ENCODE data around the gene PARVB.
"Not testable (repeated sequence)": the region's sequence is repeated elsewhere in the genome, so short reads cannot be mapped to it uniquely, and the experiment has no call there.

PARVB gene

GRCh38 chr22:43998679-43999264 lies 25.3 kb upstream of the PARVB start:
- DNase-seq (ENCODE audit: low read depth): no peak

DNA sequence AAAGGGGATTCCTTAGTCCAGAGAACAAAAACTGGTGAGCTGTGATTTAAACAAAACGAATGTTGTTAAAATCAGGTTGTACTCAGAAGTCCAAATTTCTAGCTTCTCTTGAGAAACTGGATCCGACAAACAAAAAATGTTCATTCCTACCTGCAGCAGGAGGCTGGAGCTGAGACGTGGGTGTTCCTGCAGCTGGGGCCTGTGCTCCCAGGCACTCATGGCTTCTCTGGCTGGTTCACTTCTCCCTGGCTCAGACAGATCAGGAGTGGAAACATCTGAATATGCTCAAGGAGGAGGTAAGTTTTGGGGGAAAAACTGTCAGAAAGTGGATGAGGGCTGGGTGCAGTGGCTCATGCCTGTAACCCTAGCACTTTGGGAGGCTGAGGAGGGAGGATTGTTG lies 24.7 kb upstream of the PARVB start:
- DNase-seq (ENCODE audit: low read depth): no peak

DNA sequence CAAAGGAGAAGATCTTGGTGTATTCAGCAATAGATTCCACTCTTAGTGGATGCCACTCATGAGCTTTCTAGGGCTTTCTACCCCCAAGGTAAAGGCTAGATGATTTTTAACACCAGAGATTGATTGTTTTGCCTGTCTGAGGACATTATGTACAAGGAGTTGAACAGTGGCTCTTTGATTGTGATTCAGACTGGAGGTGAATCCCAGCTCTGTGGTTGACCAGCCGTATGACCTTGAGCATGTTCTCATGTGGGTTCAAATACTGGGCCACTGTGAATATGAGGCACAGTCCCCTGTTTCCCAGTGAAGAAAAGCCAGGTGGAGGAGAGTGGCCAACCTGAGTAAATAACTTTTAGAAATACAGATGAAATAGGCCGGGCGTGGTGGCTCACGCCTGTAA lies 24.0 kb upstream of the PARVB start:
- DNase-seq (ENCODE audit: low read depth): no peak

GRCh38 chr22:44001521-44001920 lies 22.6 kb upstream of the PARVB start:
- DNase-seq (ENCODE audit: low read depth): no peak

DNA sequence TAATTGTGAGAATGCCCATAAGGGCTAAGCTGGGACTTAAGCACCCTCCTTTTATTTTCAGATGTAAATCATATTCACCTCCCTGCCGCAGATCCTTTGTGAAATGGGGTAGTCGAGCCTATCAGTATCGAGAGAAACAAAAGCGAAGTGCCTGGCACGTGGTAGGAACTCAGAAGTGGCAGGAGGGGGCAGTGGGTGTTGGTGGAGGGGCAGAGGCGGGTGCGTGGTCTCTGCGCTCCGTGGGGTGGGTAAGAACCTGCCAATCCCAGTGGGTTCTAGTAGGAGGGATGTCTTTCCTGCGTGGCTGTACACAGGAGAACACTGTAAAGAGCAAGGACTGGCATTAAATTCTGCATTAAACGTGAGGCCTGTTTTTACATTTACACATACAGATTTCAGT lies 21.8 kb upstream of the PARVB start:
- DNase-seq (ENCODE audit: low read depth): no peak

DNA sequence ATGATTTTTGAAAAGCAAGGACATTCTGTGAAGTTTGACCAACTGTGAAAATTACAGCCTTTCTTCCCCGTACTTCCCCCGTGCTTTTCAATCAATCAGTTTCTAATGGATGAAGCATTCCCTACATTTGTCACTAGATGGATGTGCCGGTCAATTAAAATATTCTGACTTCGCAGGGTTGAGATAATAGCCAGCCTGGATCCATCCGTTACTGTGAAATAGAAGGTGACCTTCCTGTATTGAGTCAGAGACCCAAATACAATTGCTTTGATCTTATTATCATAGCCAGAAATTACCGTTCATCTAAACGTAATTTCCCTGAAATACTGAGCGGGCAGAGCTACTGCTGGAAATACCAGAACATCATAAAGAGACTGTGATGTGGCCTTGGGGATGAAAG lies 21.1 kb upstream of the PARVB start:
- DNase-seq (ENCODE audit: low read depth): no peak

- no peak for DNase-seq (ENCODE audit: low read depth)
Measured at GRCh38 chr22:44003405-44004103, 20.5 kb upstream of the PARVB start.

DNA sequence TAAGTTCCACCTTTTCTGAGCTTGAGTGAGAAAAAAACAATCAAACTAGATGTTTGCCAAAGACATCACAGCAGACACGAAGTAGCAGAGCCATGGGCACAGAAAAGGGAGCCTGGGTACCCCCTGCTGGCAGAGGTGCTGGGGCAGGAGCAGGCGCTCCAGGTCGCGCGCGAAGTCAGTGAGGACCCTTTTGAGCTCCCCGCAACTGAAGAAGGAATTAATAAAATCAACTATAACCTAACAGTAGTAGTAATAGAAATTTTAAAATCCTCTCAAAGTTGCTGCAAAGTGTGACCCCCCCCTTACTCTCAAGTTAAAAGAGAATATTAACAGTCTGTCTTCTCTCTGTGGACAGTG lies 20.0 kb upstream of the PARVB start:
- no peak for DNase-seq (ENCODE audit: low read depth)

GRCh38 chr22:44005524-44005923 lies 18.6 kb upstream of the PARVB start:
- no peak for DNase-seq (ENCODE audit: low read depth)

- no peak for DNase-seq (ENCODE audit: low read depth)
Measured at GRCh38 chr22:44012162-44012561, 11.9 kb upstream of the PARVB start.

DNA sequence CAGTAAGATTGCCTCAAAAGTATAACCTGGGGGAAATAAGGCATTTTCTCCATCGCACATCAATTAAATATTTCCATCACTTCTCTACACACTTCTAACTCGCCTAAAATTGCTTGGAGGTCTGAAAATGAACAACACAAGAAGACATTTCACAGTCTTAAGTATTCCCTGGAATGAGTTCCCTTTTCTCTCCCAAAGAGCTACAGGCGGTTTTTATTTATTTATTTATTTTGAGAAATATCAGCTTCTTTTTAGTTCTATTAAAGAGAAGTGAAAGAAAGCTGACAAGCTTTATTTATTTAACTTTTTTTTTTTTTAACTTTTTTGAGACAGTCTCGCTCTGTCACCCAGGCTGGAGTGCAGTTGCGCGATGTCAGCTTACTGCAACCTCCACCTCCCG lies 11.5 kb upstream of the PARVB start:
- DNase-seq (ENCODE audit: low read depth): no peak

GRCh38 chr22:44014241-44014640 lies 9.9 kb upstream of the PARVB start:
- no peak for DNase-seq (ENCODE audit: low read depth)

- DNase-seq (ENCODE audit: low read depth): not testable (repeated sequence)
Measured at GRCh38 chr22:44016586-44016985, 7.5 kb upstream of the PARVB start.

DNA sequence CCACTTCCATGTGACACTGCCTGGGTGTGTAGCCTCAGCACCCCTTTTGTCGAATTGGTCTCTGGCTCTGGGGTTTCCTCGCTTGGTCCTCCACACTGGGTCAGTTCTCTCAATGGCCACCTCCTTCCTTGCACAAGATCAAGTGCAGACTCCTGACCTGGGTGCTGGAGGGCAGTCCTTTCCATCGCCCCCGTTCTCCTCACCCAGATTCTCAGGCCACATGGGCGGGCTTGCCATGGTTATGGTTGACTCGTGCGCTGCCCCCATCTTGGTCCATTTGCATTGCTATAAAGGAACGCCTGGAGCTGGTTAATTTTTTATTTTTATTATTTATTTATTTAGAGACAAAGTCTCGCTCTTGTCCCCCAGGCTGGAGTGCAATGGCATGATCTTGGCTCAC lies 5.5 kb upstream of the PARVB start:
- no peak for DNase-seq (ENCODE audit: low read depth)

DNA sequence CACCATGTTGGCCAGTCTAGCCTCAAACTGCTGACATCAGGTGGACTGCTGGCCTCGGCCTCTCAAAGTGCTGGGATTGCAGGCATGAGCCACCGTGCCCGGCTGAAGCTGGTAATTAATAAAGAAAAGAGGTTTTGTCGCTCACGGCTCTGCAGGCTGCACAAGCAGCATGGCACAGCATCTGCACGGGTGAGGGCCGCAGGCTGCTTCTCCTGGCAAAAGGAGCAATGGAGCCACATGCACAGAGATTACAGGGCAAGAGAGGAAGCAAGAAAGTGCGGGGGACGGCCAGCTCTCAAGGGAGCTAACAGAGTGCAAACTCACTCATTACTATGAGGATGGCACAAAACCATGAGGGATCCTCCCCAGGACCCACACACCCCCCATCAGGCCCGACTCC lies 4.7 kb upstream of the PARVB start:
- DNase-seq (ENCODE audit: low read depth): no peak

DNA sequence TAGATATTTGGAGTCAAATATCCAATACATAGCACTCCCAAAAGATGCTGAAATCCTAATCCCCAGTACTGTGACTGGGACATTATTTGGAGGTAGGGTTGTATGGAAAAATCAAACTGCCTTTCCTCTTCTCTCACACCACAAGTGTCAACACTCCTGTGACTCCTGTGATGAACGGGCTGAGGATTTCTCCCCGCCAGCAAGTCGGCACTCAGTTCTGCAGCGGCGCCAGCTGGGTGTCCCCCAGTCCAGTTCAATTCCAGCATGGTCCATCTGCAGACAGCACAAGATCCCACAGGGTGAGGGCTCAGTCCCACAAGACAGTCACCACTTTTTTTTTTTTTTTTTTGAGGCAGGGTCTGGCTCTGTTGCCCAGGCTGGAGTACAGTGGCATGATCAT lies 4.3 kb upstream of the PARVB start:
- no peak for DNase-seq (ENCODE audit: low read depth)

DNA sequence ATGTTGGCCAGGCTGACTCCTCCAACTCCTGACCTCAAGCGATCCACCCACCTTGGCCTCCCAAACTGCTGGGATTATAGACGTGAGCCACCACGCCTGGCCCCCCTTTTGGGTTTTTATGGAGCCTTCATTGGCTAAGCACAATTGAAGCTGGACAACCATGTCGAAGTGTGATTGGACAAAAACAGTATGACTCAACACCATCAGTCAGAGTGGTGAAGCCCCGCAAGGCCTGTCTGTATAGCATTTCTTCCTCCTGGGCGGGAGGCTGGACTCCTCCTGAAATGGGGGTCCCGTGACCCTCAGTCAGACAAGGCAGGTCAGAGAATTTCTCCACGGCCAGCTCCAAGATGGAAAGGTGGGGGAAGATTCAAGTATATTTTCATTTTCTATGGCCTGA lies 3.1 kb upstream of the PARVB start:
- DNase-seq (ENCODE audit: low read depth): no peak

DNA sequence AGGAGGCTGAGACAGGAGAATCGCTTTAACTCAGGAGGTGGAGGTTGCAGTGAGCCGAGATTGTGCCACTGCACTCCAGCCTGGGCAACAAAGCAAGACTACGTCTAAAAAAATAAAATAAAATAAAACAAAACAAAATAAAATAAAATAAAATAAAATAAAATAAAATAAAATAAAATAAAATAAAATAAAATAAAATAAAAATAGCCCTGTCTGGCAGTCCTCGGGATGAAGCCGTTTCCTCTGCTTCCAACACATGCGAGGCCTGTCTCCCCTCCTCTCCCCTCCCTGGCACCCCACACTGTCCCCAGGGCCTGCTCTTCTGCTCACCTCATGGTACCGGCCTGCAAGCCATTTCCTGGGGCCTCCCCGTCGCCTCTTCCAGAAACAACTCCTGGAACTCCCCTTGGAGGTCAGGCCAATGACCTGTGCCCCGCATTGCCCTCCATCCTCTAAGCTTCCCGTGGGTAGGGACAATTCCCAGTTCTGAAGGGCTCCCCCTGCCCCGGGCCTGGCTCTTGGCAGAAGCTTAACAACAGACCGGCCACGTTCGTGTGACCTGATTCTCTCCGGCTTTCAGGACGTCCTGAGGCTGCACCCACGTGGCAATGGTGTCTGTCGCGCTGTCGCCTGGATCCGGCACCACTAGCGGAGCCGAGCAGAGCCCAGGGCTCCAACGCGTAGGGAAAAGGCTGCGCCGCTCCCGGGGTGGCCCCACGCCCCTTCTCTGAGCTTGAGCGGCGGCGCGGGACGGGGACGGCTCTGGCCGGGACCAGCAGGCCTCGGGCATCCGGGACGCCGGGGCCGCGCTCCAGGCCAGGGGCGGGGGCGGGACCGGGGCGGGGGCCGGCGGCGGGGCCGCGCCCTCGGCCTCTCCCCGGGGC lies 456 bp upstream of the PARVB start:
- no peak for DNase-seq (ENCODE audit: low read depth)

- DNase-seq (ENCODE audit: low read depth): no peak
Measured at GRCh38 chr22:44025171-44026065, 1.3 kb downstream of the PARVB start.

GRCh38 chr22:44026066-44026629 lies 2.0 kb downstream of the PARVB start:
- DNase-seq (ENCODE audit: low read depth): no peak

- peak; percentile 48 for DNase-seq (ENCODE audit: low read depth)
Measured at GRCh38 chr22:44026630-44027511, 2.8 kb downstream of the PARVB start.
